ENCODE results near the gene CLEC16A.

Gene CLEC16A

DNA sequence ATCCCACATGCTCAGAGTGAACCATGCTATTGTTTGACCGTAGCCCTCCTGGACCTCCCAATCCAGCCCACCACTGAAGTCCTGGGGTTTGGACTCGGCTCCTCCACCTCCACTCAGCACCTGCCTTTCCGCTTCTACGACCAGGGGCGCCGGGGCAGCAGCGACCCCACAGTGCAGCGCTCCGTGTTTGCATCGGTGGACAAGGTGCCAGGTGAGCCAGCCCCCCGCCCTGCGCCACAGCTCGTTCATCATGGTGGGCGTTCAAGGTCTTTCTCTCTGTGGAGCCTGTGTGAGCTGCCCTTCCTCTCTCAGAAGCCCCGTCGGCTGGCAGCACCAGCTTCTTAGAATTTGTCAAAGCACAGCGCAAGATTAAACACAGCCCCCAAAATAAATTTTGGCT, 181.6 kb downstream of the CLEC16A start:
- DNase-seq (ENCODE audit: low spot score), result no peak

DNA sequence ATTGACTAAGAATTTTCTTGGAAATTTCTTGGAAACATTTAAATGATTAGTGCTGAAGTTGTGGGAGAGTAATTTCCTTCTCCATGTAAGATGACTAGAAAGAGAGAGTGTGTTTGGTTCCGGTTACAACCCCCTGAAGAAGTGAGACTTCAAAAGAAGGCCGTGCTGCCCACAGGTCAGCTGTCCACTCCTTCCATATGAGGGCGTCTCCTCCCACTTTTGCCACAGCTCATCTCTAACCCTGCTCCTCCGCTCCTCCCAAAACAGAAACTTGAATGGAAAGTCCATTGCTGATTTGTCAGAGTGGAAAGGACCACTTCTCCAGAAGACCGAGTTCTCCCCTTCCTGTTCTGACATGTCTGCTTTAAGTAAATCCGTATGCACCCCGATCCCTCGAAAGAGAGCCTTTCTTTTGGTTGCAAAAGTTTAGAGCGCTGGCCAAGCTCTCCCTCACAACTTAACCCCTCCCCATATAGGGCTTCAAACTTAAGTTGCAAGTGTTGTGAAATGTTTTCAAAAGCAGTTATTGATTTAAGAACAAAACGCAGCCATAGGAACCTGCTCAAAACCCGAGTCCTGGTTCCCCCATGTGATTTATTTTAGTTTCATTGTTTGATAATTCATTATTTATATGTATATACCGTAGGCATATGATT, 182.2 kb downstream of the CLEC16A start:
- DNase-seq (ENCODE audit: low spot score), result no peak

DNA sequence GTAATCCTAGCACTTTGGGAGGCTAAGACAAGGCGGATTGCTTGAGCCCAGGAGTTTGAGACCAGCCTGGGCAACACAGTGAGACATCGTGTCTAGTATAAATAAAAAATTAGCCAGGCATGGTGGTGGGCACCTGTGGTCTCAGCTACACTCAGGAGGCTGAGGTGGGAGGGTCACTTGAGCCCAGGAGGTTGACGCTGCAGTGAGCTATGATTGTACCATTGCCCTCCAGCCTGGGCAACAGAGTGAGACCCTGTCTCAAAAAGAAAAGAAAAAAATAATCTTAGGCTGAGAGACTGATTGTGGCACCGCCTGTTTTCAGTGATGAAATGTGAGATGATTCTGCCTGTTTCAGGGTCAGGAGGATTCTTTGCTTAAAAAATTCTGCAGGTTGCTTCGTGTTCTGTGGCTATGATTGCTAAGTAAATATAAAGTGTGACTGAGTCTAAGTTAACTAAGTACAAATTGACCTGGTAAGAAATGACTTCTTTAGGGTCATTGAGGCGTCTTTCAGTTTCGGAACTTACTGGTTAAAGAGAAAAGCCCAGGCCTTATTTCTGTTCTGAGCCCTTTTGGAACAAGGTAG, 183.3 kb downstream of the CLEC16A start:
- DNase-seq (ENCODE audit: low spot score), result no peak

DNA sequence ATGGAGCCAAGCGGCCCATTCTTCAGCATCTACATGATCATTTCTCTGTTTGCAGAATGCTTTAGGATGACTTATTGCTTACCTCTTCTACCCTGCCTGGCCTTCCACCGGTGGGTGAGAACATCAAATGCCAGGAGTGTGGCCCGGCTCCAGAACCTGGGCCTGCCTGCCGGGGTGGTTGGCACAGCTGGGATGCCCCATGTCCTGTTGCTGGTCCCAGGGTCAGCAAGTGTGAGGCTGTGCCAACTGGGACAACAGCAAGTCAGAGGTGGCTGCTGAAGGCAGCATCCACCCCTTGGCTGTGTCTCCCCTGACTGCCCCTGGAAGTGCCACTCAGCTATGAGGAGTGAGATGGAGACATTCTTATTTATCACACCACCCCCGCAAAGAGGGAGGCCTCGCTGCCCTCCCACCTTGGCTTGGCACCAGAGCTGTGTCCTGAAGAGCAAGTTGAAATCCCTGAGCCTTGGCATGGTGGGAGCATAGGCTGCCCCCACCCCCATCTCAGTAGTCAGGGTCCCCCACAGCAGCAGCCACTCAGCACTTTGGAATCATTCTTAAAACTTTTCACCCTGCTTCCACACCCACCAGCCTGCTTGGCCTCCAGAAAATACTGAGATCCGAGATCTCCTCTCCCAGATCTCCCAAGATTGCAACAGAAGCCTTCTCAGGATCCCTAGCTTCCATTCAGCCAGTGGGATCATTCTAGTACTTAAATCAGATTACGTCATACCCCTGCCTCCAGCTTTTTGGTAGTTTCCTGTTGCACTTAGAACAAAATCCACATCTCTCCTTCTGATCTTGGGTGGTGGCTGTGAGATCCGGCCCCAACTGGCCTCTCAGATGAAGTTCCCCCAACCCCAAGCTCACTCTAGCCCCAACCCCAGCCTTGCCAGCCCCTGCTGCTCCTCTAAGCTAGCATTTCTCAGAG, 184.1 kb downstream of the CLEC16A start:
- no peak for DNase-seq (ENCODE audit: low spot score)

DNA sequence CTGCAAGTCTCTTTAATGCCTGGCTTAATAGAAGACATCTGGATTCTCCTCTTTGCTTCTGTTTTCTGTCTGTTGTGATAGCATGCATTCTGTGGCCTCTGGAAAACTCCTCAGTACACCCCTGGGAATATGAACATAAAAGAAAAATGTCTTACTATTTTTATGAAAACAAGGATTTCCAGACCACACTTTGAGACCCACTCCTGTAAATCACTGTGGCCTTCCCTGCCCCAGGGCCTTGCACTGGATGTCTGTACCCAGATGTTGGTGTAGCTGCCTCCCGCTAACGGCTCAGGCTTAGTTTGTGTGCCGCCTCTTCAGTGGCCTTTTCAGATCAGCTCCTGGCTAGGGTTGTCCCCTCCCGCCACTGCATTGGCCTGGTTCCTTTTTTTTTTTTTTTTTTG, 185.0 kb downstream of the CLEC16A start:
- DNase-seq (ENCODE audit: low spot score), result no peak

DNA sequence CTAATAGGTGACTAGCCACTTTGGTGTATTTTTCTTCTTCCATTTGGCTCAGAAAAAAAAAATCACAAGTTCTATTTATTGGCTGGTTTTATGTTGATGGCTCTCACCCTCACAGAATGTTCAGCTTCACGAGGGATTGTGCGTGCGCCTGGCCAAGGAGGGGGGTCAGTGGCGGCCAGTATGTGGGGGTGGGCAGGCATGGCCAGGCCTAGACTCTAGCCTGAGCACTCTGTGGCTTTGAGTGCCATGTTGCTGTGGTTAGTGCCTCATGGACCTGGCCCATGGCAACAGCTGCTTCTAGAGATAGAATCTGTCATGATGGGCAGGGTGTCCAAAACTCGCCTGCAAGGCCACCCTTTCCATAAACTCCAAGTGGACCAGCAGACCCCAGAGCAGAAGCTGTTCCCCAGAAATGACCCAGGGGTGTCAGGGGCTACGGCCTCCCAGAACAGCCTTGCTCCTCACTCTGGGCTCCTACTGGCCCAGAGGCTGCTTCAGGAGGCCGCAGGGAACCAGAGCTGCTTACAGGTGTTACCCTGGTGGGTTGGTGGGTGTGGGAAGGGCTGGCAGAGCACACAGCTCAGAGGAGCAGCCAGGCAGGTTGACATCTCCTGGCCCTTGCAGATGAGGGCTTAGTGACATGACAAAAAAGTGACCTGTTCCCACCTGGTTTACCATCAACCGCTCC, 186.8 kb downstream of the CLEC16A start:
- DNase-seq (ENCODE audit: low spot score), result no peak

DNA sequence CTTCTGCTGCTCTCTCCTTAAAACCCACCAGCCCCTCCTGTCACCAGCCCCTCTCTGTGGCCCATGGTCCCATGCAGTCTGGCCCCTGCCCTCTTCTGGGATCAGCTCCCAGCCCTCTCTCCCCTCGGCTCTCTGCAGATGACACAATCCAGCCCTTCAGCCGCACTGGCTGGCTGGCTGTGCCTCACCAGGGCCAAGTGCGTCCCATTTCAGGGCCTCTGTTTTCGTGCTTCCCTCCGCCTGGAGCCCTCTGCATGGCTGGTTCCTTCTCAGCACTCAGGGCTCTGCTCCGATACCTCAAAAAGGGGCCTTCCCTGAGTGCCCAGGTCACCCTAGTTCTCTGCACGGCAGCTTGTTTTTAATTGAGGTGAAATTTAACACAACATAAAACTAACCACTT, 187.3 kb downstream of the CLEC16A start:
- no peak for DNase-seq (ENCODE audit: low spot score)

DNA sequence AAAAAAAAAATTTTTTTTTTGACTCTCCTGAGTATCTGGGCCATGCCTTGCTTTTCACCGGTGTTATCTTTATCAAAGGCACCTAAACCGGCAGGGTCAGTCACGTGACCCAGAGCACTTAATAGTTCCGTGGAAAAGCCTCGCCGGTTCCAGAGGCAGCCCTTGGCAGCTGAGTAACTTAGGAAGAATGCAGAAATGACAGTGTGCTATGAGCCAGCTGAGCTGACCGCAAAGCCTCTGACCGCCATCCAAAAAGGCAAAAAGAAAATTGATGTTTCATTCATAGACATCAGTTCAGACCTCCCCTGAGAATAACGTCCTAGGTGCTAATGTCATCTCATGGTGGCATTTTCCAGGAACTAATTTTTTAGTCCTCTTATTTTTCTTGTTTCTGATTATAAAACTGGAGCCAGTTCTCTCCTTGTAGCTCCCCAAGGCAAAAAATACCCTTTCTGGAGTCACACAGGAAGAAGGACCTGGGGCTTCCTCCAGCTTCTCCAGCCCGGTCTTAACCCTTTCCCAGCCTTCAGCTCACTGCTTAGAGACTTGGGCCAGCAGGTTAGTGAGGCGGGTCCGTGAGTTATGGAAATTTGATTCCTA, 189.1 kb downstream of the CLEC16A start:
- DNase-seq (ENCODE audit: low spot score), result peak; percentile 50

DNA sequence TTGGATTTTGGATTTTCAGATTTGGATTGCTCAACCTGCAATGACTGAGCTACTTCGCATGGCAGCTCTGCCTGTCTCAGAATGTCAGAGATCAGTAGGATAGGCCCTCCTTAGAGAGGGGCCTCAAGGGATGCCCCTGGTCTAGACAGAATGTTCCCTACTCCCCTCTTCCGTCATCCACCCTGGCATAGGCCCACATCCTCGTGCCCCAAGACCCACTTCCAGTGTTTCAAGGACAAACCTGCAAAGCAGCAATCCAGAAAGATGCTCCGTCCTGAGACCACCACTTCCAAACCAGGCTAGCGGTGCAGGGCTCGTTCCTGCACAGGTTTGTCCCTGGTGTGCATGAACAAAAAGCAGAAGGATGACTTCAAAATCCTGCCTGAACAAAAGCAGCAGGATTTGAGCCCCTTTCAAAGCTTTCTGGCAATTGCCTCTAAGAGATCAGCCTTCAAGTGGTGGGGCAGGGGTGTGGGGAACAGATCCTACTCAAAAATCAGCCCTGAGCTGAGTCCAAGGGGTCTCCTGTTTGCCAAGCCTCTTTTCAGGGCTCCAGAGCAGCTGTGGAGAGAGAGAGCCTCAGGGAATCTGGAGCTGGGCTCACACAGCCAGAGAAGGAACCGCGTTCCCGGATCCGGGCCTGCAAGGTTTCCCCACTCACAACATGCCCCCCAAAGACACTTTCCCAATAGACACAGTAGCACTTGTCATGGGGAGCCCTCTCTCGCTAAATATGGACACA, 190.5 kb downstream of the CLEC16A start:
- no peak for DNase-seq (ENCODE audit: low spot score)

DNA sequence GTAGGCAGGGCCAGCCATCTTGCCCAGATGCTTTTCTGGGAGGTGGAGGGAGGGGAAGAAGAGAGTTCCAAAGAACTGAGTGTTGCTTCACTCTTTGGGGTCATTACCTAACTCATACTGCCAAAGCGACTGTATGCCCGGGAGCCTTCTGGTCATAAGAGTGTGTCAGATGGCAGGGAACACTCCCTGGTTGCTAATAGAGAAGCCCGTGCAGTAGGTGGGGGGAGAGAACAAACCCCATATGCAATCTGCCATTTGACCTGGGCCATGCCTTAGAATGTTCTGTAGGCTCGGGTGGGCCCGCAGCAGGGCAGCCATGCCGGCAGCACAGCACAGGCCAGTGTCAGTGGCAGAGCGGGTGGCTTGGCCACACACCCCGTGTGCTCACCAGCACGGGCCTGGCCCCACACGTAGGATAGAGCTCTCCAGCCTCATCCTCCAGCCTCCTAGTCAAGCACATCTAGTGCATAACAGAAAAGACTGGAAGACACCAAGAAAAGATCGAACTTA, 191.2 kb downstream of the CLEC16A start:
- no peak for DNase-seq (ENCODE audit: low spot score)

DNA sequence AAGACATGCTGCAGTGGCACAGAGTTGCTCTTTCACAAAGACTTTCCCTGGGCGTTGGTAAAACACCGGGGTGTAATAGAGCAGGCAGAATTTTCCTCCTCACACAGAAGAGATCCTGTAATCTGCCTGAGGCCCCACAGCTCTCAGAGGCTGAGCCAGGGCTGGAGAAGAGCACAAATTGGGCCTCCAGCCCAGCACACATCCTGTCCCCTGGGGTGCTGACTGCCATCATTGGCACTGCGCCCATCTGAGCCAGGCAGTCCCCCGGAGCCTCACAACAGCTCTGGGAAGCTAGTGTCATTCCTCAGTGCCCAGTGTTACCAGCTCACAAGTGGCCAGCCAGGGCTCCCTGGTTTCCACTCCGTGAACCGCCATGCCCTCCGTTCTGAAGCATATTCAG, 192.2 kb downstream of the CLEC16A start:
- DNase-seq (ENCODE audit: low spot score), result peak; percentile 39

DNA sequence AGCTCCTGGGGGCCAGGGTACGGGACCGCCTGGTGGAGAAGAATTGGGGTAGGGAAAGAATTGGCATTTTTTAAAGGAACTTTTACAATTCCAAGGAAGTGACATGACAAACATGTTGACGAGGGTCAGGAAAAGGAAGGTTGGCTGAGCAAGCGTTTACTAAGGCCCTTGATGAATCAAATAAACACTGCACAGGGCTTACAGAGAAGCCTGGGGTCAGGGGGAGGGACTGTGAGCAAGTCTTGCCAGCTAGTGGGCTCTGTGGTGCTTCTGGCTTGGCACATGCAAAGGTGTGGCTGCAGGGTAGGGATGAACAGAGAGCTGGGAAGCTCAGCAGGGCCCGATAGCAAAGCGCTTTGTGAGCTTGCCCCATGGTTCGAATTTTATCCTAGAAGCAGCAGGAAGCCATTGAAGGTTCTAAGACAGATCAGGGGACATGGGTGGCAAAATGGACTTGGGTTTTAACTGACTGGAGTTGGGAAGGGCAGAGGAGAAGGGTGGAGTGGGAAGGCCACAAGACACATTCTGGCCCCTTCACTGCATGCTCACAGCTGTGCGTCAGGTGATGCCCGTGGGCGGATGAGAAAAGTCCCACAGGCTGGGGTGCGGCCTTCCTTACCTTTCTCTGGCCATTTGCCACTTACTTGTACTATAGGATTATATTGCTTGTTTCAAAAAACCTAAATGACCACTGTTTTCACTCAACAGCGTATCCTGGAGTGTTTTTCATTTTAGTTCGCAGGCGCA, 193.8 kb downstream of the CLEC16A start:
- no peak for DNase-seq (ENCODE audit: low spot score)

DNA sequence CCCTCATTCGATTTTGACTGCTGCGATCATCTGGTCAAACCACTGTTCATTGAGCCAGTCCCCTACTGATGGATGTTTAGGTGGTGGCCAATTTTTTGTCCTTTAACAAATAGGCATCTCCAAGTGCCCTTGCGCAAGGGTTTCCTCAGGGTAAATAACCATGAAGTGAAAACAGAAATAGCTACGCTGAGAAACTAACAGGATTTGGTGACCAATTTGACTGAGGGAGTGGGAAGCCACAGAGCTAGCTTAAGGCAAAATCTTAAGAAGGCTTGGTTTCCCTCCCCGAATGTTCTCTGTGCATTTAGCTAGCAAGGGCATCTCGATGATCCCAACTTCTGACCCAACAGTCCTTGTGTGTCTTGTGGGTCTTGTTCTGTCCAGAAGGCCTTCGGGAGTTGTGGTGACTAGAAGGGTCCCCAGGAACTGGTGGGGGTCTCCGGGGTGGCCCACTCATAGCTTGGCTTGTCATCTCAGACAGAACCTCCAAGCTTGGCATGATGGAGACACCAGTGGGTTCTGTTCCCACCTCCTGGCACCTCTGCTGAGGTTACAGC, 194.5 kb downstream of the CLEC16A start:
- no peak for DNase-seq (ENCODE audit: low spot score)

DNA sequence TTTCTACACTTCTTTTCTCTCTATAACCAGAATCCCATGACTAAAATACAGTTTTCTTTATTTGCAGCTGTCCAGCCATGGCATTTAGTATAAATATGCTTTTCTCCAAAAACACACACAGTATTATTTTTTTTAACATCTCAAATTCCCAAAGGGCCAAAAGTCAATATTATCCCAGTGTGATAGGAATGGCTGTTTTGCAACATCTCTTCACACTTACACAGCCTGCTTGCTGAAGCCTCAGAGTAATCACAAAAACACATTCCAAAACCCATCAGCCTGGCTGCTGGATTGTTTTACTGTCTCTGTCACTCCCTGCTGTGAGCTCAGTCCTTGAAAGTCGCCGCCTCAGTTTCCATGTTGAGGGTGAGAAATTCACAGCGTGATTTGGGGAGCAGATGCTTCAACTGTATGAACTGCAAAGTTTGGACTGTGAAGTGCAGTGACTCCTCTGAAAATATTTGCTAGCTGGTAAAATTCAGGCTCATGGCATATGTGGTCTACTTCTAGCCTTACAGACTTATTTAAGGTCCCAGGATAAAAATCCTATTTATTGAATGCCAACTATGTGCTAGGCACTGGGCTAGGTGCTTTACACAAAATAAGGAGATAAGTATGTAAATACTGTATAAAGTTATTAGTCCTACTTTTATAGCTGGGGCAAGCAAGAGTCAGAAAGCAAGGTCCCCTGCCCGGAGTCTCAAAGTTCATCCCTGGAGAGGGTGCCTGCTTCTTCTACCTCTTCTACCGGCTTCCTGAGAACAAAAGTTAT, 195.1 kb downstream of the CLEC16A start:
- no peak for DNase-seq (ENCODE audit: low spot score)

DNA sequence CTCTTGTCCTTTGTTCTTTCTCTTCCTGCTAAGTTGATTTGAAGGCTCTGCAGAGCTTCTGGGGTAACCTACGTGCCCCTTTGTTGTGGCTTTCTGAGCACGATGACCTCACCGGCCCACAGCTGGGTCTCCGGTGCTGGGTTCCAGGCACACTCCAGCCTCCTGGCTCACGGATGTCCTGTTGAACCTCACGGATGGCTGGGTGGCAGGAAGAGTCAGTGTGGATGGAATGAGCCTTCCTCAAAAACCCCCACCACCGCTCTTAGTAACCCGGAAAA, 195.7 kb downstream of the CLEC16A start:
- no peak for DNase-seq (ENCODE audit: low spot score)

DNA sequence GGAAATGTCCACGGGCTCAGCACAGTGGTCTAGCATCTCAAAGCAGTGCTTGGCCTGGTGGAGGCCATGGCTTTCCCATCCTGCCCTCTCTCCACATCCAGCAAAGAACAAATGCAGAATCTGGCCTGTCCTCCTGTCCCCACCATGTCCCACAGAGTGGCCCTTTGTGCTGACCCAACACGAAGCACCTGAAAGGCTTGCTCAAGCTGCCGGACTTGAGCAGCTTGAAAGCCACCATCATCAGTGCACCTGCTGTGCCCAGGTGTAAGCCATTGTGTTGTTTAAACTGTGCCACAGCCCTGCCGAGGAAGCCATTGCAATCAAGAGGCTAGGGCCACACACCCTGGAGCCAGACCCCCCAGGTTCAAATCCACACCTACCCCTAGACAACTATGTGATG, 196.1 kb downstream of the CLEC16A start:
- DNase-seq (ENCODE audit: low spot score), result no peak

DNA sequence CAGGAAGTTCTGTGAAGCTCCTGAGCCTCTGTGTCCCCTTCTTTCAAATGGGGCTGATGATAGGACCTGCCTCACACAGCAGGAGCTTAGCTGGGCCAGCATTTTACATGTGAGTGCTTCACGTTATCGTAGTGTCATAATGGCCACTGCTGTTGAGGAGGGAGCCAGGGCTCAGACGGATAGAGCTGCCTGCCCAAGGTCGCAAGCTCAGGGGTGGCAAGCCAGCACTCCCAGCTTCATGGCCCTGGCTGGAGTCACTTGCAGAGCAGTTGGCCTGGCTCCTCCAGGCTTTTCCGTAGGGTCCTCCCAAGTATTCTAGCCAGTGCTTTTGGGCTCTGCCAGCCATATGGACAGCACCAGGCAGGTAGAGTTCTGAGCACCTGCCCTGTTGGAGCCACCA, 196.5 kb downstream of the CLEC16A start:
- no peak for DNase-seq (ENCODE audit: low spot score)

DNA sequence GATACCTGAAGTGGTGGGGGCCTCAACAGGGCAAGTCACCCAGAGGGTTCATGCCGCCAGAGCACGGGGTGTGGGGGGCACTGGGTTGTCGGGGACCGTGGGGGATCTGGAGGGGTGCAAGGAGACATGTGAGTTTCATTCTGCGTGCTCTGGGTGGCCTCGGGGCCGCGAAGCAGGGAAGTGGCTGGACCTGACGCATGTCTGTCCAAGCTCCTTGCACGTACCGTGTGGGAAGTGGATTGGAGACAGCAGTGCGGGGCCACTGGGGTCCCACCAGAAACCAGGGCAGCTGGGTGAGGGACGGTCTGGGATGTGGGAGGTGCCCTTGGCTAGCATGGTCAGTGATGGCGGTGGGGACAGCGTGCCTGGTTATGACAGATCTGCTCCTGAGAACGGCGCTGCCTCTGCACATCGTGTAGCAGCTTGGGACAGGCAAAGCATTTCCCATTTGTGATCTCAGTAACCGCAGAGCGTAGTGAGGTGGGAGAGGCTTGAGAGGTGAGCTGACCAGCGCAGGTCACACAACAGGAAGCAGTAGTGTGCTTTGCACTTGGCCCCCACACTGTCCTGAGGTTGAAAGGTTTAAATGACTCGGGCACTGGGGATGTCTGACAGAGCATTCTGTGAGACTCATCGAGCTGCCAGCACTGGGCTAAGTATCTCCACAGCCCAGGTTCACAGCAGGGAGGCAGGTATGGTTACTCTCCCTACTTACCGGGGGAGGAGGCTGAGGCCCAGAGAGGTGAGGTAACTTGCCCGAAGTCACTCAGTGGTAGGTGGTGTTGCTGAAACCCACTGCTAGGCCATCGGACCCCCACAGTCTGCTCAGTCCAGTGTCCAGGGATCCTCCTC, 197.3 kb downstream of the CLEC16A start:
- no peak for DNase-seq (ENCODE audit: low spot score)

DNA sequence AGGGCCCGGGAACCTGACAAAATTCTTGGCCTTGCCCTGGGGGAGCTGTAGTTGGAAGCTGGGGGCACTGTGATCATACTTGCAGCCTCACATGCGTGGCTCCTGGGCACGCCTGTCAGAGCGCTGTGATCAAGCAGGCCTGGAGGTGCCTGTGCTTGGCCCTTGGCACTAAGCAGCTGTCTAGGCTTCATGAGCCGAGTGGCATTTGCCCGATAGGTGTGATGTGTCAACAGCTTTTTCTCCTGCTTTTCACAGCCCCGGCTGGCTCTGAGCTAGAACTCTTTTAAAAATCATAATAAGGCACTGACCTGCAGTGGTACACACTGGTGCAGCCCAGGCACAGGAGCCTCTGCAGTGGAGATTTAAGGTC, 197.9 kb downstream of the CLEC16A start:
- no peak for DNase-seq (ENCODE audit: low spot score)
